GM06990 (cell line): ENCODE results near the gene TPGS1.

Experiments
- DNase-seq: peaks from one replicate; pipeline ENCODE4 v3.0.0-alpha.2; 2011; ENCODE audit not compliant: insufficient read length; ENCODE audit errors: extremely low read depth
- H3K27me3 ChIP-seq: replicated peaks from 2 replicates; pipeline ENCODE4 v1.6.0; 2011; ENCODE audit warnings: low read length; ENCODE audit not compliant: control insufficient read depth, insufficient read depth
- H3K36me3 ChIP-seq: 2 replicates; pipeline ENCODE4 v1.5.1; 2011; ENCODE audit warnings: low read length; ENCODE audit not compliant: control insufficient read depth, insufficient read depth
- H3K4me3 ChIP-seq: replicated peaks from 2 replicates; pipeline ENCODE4 v1.5.1; 2011; ENCODE audit warnings: low read depth, mild to moderate bottlenecking, control low read depth, low read length
- TF ChIP-seq, protein P1 (sequence below): IDR thresholded peaks from 2 replicates; pipeline ENCODE4 v1.5.1; 2011; ENCODE audit warnings: low read length, control low read depth, mild to moderate bottlenecking, inconsistent platforms; ENCODE audit not compliant: insufficient read depth, poor library complexity, severe bottlenecking

The TPGS1 gene

DNA sequence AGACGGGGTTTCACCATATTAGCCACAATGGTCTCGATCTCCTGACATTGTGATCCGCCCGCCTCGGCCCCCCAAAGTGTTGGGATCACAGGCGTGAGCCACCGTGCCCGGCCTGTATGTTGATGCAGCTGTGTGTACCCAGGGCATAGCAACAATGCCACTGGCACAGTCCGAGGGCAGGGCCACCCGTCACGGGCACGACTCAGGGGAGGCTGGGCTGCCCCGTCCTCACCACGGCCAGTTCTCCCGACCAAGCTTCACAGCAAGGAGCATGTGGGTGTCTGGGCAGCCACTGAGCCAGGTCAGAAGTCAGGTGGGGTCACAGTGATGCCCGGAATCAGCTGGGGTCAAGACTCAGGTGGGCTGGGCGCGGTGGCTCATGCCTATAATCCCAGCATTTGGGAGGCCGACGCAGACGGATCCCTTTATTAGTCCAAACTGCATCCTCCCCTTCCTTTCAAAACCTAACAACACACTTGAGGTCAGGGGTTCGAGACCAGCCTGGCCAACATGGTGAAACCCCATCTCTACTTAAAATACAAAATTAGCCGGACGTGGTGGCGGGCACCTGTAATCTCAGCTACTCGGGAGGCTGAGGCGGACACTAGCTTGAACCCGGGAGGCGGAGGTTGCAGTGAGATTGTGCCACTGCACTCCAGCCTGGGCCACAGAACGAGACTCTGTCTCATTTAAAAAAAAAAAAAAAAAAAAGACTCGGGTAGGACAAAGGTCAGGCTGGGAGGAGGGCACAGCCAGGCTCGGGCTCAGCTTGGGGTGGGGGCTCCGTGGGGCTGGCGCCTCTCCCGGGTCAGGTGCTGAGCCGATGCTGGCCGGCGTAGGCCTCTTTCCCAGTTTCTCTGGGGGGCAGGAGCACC lies 23.1 kb downstream of the TPGS1 start:
- DNase-seq, result no peak
- H3K36me3 ChIP-seq, result no peaks in the 10 kb centered on the region
- peak overlapping the region; percentile 82 for H3K4me3 ChIP-seq
- no peaks in the 10 kb centered on the region; the same call in 1 of the 2 replicates for H3K27me3 ChIP-seq
- TF ChIP-seq, protein P1, sequence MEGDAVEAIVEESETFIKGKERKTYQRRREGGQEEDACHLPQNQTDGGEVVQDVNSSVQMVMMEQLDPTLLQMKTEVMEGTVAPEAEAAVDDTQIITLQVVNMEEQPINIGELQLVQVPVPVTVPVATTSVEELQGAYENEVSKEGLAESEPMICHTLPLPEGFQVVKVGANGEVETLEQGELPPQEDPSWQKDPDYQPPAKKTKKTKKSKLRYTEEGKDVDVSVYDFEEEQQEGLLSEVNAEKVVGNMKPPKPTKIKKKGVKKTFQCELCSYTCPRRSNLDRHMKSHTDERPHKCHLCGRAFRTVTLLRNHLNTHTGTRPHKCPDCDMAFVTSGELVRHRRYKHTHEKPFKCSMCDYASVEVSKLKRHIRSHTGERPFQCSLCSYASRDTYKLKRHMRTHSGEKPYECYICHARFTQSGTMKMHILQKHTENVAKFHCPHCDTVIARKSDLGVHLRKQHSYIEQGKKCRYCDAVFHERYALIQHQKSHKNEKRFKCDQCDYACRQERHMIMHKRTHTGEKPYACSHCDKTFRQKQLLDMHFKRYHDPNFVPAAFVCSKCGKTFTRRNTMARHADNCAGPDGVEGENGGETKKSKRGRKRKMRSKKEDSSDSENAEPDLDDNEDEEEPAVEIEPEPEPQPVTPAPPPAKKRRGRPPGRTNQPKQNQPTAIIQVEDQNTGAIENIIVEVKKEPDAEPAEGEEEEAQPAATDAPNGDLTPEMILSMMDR, result no peak

DNA sequence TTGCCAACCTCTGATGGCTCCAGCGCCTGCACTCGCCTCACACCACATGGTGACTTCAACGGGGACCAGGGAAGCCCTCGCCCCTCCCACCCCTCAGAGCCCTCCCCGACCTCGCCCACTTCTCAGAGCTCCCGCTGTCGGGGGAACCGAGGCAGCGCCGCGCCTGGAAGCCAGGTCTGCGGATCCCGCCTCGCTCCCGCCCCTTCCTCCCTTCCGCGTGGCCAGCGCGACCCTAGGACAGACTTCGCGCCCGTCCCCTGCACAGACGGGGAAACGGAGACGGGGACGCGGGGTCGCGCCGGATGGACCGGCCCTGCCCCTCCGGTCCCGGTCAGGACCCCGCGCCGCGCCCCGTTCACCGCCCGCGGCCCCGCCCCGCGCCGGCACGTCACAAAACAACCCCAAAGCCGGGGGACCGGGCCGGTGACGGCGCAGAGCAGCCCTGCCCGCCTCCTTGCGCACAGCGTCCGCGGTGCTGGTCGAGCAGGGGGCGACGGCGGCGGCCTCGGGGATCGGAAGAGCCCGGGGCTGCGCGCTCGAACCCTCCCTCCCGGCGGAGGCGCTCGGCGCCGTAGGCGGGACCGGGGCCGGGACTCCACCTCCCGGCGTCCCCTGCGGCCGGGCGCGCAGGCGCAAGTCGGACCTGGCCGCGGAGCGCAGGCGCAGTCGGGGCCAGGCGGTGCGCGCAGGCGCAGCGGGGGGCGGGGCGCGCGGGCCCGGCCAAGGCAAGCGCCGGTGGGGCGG lies 23.9 kb downstream of the TPGS1 start:
- H3K36me3 ChIP-seq, result no peaks in the 10 kb centered on the region; the same call in none of the 2 replicates
- TF ChIP-seq, protein P1, result no peak
- no peaks in the 10 kb centered on the region for H3K27me3 ChIP-seq
- peak; percentile 89 for DNase-seq
- H3K4me3 ChIP-seq, result peak overlapping the region; percentile 82

DNA sequence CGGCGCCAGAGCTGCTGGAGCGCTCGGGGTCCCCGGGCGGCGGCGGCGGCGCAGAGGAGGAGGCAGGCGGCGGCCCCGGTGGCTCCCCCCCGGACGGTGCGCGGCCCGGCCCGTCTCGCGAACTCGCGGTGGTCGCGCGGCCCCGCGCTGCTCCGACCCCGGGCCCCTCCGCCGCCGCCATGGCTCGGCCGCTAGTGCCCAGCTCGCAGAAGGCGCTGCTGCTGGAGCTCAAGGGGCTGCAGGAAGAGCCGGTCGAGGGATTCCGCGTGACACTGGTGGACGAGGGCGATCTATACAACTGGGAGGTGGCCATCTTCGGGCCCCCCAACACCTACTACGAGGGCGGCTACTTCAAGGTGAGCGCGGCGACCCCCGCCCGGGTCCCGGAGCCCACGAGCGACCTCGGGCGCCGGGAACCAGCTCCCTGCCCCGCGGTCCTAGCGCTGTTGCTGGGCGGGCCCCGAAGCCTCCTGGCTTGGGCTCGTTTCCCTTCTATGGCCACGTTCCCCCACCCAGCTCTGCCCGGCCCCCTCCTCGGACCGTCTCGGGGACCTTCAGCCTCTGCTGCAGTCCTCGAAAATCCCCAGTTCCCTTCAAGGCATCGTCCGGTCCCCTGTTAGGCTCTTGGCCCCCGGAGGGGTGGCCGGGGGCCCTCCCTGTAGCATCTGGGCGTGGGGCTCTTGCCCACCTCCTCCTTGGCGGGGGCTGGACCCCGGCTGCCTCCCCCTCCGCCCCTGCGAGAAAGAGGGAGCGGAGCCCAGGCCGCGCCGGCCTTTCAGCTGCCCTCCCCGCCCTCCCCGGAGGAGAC lies 24.7 kb downstream of the TPGS1 start, which contains the start of gene CDC34:
Gene CDC34, plus strand, starts transcription at position 8 of the 808 bp plus-strand sequence. Its CDS starts 172 bp downstream, at position 180.
- Histone ChIP-seq H3K27me3 (no peaks in the 10 kb centered on the region), H3K36me3 (peaks cover 5% of the 10 kb centered on the region), H3K4me3 (peak within 1 kb of the TSS; percentile 92)
- DNase-seq, result peak; percentile 53
- TF ChIP-seq, protein P1, result no peak

DNA sequence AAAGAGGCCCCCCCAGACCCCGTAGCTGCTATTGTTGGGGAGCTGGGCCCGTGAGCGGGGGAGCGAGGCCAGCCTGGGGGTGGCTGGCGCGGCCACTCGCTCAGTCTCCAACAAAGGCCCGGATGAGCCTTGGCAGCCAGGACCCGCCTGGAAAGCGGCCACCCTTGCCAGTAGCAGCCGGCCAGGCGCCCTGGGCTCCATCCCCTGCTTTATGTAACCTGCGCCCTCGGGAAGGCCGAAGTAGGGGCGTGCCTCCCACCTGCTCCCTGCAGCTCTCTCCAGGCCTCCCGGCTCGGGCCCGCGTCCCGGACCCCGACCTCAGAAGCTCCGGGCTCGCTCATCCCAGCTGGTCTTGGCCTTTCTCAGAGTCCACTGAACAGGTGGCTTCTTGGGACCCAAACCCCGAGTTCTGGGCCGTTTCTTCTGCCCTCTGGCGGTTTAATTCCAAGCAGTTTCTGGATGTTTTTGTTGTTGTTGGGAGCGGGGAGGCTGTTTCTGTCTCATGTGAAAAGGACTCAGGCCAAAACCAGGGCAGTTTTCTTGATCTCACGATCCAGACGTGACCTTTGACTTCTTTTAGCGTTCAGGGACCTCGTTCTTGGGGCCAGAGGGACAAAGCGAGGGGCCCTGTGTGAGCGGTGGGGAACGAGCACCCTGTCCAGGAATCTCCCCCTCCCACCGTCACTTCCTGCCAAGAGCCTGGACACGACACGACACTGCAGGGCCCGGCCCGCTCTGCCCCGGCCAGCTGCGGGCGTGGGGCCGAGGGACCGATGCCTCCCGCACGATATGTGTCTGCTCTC lies 25.5 kb downstream of the TPGS1 start:
- peak; percentile 57 for DNase-seq
- Histone ChIP-seq H3K4me3 (peak overlapping the region; percentile 92), H3K27me3 (no peaks in the 10 kb centered on the region), H3K36me3 (peaks cover 5% of the 10 kb centered on the region)
- TF ChIP-seq, protein P1, result peak; percentile 50
